ENCODE results near the gene TSPAN7.

Gene TSPAN7

DNA sequence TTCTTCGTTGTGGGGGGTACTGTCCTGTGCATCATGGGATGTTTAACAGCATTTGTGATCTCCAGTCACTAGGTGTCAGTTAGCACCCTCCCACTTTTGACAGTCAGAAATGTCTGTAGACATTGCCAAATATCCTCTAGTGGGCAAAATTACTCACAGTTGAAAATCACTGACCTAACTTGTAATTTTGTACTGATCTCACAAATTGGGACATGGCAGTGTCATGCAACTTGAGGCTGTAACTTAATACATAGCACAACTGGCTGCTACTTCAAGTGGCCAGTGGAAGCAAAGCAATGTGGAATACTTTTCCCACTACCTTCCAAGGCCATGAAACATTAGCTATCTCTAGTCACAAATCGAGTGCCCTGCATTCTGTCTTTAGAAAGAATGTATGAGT lies 23.2 kb upstream of the TSPAN7 start:
- no peak for TF ChIP-seq CTCF (conservative IDR thresholded peaks at IDR 0.05; ENCODE audit: low read length)
- no peak for DNase-seq (ENCODE audit: low read depth)
- no peak overlapping the region for H3K4me3 ChIP-seq (ENCODE audit: low read length)

- no peak overlapping the region for H3K4me3 ChIP-seq (ENCODE audit: low read length)
- no peak for DNase-seq (ENCODE audit: low read depth)
- no peak for TF ChIP-seq CTCF (conservative IDR thresholded peaks at IDR 0.05; ENCODE audit: low read length)
These were observed 21.6 kb upstream of the TSPAN7 start for GRCh38 chrX:38539748-38540147.

DNA sequence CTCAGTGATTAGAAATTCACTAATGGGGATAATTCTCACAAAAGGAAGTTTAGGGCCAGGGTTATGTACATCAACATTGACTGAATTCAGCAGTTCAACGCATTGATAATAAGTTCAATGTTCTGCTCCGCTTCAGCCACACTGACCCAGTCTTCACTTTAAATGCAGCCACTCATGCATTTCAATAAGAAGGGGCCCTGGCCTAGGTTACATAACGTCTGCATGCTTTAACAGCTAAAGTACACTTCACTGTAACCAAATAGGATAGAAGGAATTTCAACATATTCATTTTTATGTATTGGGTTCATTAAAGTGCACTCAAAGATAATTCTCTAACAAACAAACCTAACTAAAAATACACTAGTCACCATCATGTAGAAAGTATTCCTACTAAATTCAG lies 12.8 kb upstream of the TSPAN7 start:
- no peak overlapping the region for H3K4me3 ChIP-seq (ENCODE audit: low read length)
- DNase-seq (ENCODE audit: low read depth): no peak
- TF ChIP-seq CTCF (conservative IDR thresholded peaks at IDR 0.05; ENCODE audit: low read length): no peak

DNA sequence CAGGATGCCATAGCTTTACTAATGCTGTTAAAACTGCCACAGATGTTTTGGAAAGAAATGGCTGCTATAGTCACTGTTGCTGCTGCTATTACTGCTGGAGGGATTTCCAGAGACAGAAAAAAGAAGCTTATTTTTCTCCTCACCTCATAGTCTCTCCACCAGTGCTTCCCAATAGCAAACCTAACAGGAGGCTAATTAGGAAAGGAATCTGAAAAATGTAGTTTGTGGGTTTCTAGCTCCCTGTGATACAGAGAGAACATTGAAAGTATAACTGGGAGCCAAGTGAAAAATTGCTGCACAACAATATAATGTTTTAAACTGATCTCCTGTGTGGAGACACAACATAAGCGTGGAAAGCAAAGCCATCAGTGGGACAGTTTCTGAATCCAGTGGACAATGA lies 8.6 kb upstream of the TSPAN7 start:
- DNase-seq (ENCODE audit: low read depth): no peak

GRCh38 chrX:38558686-38559085 lies 2.7 kb upstream of the TSPAN7 start:
- TF ChIP-seq CTCF (conservative IDR thresholded peaks at IDR 0.05; ENCODE audit: low read length): no peak
- H3K4me3 ChIP-seq (ENCODE audit: low read length): no peak overlapping the region
- DNase-seq (ENCODE audit: low read depth): no peak

More for the DNA sequence above, 8.6 kb upstream of the TSPAN7 start:
- no peak for TF ChIP-seq CTCF (conservative IDR thresholded peaks at IDR 0.05; ENCODE audit: low read length)
- H3K4me3 ChIP-seq (ENCODE audit: low read length): no peak overlapping the region

DNA sequence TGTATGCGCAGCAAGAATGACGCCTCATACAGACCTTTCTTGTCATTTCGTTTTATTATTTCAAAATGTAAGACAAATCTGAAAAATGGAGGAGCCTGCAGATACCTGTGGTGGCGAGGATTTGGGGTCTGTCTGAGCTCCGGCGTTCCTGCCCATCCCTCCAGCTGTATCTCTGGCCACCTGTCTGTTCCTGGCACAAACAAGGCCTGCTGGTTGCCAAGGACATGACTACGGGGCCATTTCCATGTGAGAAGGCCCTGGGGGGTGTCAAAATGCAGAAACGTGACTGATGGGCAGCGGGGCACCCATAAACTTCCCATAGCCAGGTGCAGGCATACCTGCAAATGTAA lies 591 bp upstream of the TSPAN7 start:
- no peak for DNase-seq (ENCODE audit: low read depth)
- peak overlapping the region; percentile 52 for H3K4me3 ChIP-seq (ENCODE audit: low read length)
- TF ChIP-seq CTCF (conservative IDR thresholded peaks at IDR 0.05; ENCODE audit: low read length): no peak

DNA sequence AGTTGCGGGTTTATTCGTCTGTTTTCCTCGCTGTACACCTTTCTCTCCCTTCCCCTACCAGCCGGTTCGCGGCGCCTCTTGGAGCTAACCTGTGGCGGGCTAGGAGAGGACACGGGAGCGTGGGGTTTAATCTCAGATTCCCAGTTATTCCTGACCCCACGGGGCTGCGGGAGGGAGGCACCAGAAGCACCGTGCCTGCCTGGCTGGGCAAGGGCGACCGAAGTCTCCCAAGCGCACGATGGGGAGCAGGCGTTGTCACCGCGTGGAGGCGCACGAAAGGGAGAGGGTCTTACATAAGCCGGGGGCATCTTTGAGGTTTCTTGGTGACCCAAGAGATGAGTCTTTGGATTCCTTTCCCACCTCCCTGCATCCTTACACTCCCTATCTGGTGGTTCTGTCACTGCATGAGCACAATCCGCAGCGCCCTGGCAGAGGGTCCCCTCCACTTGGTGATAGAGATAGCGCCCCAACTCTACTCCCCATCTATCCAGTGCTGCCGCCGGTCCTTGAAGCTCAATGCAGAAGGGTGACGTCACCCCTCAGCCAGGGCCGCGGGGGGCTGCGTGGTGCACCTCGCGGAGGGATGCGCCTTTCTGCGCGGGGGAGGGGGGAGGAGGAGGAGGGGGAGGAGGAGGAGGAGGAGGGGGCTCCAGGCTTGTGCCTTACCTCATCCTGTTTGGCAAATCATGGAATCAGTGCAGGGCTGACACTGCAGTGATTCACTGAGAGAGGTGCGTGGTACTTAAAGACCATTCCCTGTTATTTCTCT lies 793 bp downstream of the TSPAN7 start:
- TF ChIP-seq CTCF (conservative IDR thresholded peaks at IDR 0.05; ENCODE audit: low read length): no peak
- DNase-seq (ENCODE audit: low read depth): no peak
- no peak overlapping the region for H3K4me3 ChIP-seq (ENCODE audit: low read length)

All from AG10803 (cell line).